Fibroblast of skin of scalp (primary cell): ENCODE results near the gene WNT4. TPM values are rescaled to one million over a fixed set of nuclear protein-coding genes. Genes with fewer than 3 reads are reported as not detected.
A peak's percentile ranks its signal among the peaks of the same experiment; 100 is the strongest.

Experiments used
- DNase-seq: peaks from one replicate; pipeline ENCODE4 v3.0.0-alpha.2; 2013
- polyA plus RNA-seq, 2 experiments: library from polyadenylated mRNA; unstranded; fragments of 120-200 nt; gene quantifications; one replicate each; pipeline ENCODE4 v1.2.1, GENCODE V29; 2013; ENCODE audit not compliant: insufficient read length in 2 of 2

The WNT4 gene
- 1.4 TPM for polyA plus RNA-seq (2013, experiment 1 of 2; ENCODE audit: insufficient read length)
- polyA plus RNA-seq (2013, experiment 2 of 2; ENCODE audit: insufficient read length): 1.5 TPM

DNA sequence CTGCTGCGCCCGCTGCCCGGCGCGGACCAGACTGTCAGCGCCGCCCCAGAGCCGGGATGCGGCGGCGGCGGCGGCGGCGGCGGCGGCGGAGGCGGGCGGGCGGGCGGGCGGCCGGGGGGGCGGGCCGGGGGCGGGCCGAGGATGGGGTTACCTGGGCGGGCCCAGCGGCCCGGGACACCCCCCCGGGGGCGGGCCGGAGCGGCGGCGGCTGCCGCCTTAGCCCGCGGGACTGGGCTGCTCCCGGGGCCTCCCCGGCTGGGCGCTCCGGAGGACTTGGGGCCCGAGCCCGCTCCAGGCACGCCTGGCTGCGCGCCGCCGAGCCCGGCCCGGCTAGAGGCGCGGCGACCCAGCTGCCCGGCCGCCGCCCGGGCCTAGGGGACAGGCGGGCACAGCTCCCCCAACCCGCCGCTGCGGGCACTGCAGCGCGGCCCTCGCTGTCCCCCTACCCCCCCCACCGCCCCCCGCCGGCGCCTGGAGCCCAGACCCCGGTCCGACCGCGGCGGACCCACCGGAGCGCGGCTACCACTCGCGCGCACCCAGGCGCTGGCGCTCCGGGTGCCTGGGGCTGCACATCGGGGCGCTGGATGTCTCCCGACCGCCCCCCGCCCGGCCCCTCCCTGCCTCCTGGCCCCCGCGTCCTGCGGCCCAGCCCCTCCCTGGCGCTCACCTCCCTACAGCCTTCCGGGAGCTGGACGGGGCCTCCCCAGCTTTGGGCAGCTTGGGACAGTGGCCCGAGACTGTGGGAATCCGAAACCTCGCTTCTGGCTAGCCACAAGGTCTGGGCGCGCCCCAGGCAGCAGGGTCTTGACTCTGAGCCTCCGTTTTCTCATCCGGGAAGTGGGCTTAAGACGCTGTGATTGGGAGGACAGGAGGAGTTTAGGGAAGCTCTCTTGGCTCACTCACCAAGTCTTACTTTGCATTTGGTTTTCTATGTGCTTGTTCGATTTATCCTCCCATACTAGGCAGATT is at the start of gene WNT4:
TSS of gene WNT4 (minus strand) at position 33 of the 969 bp plus-strand sequence. CDS start 175 bp downstream, outside the sequence.
- peak; percentile 41 for DNase-seq

DNA sequence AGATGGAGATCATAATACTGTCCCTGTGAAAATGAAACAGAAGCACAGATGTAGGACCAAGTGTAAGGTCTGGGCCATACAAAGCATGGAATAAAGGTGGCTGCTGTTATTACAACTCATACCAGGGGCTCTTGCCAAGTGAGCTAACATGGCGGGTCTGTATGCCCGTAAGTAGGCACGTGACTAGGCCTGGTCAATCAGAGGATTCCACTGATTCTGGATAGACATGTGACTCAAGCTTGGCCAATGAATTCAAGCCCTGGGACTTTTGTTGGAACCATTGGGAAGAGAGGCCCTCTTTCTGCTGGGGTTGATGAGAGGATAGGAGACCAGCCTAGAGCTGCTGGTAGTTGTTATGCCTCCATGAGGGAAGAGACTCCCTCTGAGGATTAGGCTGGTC is 47.8 kb upstream of the WNT4 start:
- no peak for DNase-seq

DNA sequence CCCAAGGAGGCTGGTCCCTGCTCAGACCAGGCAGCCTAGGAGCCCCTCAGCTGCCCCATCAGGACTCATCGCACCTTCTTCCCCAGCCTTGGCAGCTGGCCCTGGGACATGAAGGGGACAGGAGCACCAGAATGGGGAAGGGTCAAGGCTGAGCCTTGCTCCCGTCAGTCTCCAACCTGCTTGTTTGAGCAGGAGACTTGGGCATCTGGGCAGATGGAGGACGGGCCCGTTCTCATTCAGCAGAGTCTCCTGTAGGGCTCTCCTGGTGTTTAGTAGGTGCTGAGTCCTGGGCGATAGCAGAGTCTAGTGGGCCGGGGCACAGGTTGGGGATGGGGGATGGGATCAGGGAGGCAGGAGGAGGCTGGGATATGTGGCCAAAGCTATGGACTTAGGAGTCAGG is 47.4 kb upstream of the WNT4 start:
- no peak for DNase-seq

DNA sequence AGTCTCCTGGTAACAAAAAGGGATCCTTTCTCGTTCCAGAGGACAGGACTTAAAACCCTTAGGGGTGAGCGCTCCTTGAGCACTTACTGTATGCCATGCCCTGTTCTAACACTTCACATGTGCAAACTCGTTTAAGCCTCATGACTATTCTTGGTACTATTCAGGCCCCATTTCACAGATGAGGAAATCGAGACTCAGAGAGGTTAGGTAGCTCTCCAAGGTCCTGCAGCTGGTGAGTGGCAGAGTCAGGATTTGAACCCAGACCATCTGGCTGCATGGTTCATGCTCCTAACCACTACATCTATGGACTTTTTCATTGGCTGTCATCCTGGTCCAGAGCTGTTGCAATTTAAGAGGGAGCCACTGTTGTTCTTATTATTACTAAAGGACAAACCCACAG is 46.7 kb upstream of the WNT4 start:
- no peak for DNase-seq

DNA sequence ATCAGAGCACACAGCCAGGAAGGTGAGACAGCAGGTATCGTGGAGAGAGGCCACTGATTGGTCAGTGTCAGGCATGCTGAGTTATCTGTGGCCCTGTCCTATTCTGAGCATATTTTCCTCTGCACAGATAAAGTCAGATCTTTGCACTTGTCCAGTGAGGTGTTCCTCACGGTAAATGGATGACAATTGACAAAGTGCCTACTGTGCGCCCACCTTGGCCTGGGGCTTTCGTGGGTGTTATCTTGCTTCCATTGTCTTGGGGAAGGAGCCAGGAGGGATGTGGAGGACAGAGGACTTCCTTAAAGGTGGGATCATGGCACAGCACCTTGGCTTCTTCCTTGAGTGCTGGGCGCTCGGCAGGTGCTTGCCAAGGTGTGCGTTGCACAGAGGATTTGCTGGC is 46.0 kb upstream of the WNT4 start:
- DNase-seq: no peak

DNA sequence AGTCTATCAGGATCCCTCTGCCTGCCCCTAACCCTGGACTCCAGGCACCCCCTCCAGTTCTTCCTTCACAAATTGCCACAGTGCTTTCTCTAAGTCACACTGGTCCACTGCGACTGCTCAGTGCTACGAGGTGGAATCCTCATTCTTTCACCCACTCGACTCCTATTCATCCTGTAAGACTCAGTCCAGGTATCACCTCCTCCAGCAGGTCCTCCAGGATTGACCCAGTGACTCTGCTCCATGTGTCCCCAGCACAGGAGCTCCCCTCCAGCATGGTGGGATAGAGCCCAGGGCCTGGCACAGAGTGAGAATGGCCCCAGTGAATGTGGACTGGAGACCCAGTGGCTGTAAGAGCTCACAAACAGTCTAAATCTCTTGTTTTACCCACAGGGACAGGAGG is 45.5 kb upstream of the WNT4 start:
- DNase-seq: no peak

DNA sequence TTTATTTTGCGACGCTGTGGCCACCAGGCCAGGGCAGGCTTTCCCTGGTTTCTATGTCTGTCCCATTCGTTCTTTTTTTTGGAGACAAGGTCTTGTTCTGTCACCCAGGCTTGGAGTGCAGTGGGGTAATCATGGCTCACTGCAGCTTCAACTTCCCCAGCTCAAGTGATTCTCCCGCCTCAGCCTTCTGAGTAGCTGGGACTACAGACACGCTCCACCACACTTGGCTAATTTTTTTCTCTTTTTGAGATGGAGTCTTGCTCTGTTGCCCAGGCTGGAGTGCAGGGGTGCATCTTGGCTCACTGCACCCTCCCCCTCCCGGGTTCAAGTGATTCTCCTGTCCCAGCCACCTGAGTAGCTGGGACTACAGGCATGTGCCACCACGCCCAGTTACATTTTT is 43.4 kb upstream of the WNT4 start:
- no peak for DNase-seq

DNA sequence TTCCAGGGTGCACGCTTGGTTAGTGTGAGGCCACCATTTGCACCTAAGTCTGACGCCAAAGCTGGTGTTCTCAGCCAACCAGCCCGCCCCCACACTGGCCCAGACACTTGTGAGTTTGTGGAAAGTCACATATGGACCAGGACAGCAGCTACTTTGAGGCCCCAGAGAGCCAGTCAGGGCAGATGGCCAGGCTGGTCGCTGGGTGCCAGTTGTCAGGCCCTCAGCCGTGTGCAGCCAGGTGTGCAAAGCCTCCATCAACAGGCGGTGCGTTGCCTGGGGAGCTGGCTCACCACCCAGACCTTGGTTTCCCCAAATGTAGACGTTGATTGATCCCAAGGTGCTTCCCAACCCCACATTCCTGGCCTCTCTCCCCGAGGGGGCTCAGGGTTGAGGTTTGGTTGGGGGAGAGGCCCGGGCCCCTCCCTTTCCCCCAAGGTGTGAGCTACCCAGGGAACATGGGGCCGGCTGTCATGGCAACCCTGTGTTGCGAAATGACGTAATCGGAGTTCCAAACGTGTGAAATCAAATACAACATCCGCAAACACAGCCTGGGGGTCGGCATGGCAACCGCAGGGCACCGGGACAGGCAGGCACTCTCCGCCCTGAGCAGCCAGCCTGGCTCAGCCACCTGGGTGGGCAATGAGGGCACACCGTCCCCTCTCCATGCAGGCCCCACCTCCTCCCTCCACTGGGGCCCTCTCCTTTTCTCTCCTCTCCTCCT is 42.2 kb upstream of the WNT4 start:
- no peak for DNase-seq

DNA sequence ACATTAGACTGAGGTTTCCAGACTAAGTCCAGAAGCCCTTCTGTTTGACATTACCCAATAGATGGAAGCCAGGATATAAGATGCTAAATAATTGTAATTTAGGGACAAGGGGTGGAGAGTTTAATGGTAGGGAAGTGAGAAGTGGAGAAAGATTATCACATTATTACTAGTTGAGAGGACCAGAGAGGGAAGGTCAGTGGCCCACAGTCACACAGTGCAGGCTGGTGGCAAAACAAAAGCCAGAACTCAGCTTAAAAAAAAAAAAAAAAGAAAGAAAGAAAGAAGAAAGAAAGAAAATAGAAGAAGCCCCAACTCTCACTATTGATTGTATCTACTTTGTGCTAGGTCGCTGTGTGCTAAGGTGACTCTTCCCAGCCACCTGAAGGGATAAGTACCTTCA is 41.6 kb upstream of the WNT4 start:
- DNase-seq: no peak

DNA sequence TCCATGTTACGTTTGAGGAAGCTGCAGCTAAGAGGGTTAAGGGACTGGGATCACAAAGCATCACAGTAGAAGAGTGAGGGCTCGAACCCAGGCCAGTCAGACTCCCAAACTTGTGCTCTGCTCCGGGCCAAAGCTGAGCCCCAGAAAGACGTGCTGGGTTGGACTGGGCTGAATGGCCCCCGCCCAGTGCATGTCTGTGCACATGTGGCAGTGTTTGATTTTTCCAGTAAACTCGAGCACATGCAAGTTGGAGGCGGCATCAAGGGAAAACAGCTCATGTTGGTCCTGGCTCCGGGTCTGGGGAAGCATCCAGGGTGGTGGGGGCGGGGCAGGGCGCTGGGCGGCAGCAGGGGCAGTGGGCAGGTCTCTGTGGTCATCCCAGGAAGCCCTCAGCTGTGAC is 39.8 kb upstream of the WNT4 start:
- no peak for DNase-seq

DNA sequence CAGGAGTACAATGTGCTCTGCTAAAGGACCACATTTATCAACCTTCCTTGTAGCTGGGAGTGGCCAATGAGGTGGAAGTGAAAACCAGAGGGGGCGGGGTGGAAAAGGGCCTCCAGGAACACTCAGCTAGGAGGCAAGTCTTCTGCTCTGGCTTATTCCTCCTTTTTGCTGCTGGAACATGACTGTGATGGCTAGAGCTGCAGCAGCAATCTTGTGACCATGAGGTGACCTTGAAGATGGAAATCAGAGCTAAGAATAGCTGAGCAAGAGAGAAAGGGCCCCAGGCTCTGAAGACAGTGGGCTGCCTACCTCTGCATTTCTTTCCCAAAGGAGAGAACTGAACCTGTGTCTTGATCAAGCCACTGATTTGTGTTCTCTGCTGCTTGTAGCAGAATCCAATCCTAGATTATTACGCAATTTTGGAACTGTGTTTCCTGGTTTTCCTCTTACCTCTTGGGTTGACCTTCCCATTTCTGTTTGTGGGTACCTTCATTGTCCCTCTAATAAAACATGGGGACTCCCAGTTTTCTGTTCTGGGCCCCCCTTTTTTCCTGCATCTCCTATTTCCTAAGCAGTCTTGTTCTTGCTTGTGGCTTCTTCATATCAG is 36.4 kb upstream of the WNT4 start:
- DNase-seq: no peak

DNA sequence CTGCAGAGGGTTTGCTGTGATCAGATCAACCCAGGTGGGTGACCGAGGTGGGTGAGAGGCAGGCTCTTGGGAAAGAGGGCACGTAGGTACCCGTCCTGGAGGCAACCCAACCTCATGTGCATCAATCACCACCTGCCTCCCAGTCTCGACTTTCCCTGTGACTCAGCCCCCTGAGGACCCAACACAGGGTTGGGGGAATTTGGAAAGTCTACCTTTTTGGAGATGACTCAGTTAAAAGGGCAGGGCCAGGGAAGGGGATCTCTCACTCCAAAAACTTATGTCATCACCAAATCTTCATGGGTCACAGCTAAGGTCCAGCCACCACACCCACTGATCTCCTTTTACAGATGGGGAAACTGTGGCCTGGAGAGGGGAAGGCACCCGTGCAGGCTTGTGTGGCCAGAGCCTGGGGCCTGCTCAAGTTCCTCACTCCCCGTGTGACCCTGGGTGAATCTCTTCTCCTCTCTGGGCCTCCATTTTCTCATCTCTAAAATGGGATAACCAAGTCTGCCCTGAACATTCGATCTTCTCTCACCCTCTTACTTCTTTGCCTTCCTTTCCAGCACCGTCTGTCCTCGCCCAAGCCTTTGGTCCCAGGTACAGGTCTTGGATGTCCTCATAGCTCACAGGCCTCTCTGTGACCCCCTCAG is 34.6 kb upstream of the WNT4 start:
- no peak for DNase-seq

DNA sequence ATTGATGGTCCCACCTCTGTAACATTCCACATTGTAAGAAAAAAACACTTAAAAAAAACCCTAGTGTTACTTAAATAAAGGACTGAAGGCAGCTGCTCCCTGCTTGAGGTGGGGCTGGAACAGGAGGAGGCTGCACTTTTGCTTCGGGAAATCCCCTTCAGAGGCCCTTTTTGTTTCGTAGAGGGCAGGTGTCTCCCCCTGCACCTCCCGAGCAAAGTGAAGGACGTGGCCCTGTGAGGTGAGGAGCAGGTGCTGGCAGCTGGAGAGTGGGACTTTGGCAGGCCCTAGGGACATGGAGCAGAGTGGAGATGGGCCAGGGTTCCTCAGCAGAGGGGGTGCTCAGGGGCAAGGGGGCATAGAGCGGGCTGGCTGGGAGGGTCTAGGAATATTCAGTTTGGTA is 33.4 kb upstream of the WNT4 start:
- DNase-seq: no peak

DNA sequence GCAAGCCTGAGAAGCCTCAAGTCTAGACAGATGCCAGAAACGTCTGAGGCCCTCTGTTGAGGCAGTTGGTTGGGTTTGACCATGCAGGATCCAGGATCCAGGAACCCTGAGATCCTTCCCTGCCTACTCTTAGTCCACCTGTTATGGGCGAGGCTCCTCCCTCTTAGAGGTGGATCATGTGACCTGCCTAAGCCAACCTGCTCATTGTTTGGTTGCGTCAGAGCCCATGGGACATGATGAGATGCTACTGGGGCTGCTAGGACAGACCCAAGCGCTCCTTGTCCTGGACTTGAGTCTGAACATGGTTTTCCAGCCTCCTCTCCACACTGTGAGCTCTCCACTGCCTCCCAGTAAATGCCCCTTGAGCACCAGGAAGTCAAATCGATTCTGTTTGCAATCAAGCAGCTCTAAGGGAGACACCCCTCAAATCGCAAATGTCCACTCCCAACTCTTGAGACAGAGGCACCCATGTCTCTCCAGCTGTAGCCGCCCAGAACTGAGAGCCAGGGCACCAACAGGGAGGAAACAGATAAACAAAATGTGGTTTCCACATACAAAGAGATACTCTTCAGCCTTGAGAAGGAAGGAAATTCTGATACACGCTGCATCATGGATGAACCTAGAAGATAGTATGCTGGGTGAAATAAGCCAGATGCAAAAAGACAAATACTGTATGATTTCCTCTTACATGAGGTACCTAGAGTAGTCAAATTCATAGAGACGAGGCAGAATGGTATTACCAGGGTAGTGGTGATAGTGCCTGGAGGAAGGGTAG is 31.7 kb upstream of the WNT4 start:
- DNase-seq: no peak

DNA sequence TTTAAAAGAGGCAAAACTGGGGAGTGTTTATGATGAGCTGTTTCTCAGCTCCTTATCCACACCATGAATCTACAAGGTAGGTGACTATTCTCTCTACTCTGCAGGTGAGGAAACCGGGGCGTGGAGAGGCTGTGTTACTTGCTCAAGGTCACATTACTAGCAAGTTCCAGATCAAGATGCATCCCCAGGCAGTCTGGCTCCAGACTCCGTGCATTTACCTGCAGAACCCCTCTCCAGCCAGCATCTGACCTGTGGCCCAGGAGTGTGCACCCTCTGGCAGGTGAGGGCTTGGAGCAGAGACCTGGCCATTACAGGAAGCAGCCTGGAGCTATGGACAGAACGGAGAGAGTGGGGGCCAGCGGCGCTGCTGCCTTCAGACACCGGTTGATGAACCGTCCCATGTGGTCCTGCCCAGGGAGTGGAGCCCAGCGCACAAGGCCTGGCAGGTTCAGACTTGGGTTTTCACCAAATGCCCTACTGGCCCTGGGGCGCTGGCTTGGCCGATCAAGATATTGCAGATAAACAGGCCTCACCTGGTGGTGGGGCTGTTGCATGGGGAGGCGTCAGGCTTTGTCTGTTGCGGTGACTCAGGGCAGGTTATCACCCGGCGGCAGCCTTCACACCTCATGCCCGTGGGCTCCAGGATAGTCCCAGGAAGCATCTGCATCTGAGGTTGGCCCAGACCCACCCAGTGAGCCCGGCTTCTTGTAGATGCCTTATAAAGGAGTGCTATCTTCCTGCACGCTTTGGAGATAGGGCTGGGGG is 29.2 kb upstream of the WNT4 start:
- no peak for DNase-seq

DNA sequence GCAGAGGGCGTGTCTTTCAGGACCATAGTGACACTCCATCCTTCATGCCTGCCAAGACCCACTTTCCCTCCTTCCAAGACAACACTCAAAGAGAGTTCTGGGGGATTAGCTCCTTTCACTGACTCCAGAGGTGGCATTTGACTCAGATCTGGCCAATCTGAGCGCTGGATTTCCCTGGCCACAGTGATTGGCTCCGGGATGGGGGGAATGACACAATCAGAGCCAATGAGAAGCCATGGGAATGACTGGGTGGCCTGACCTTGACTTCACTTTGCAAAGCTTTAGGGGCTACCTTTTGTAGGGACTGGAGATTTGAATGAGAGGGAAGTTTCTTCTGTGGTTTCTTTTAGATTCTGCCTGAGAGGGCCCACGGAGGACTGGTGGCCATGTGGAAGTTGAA is 26.9 kb upstream of the WNT4 start:
- DNase-seq: no peak

DNA sequence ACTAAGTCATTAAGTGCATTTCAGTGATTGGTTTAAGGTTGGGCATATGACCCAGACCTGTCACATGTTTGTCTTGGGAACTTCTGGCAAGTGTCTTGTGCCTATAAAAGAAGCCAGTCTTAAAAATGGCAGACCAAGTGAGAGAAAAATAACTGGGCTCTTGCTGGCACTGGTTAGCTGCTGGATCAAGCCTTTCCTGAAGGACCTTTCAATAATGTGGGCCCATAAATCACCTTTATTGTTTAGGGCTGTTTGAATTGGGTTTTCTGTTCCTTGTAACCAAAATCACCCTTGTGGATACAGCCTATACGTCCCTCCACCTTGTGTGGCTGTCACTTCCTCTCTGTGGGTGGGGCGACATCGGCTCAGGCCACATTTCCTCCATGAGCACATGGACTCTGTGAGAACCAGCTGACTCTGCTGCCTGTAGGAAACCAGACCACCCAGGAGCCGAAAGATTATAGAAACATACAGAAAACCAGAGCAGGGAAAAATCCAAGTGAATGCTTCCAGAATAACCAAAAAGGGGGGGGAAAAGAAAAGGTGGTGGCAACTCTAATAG is 25.6 kb upstream of the WNT4 start:
- DNase-seq: no peak

DNA sequence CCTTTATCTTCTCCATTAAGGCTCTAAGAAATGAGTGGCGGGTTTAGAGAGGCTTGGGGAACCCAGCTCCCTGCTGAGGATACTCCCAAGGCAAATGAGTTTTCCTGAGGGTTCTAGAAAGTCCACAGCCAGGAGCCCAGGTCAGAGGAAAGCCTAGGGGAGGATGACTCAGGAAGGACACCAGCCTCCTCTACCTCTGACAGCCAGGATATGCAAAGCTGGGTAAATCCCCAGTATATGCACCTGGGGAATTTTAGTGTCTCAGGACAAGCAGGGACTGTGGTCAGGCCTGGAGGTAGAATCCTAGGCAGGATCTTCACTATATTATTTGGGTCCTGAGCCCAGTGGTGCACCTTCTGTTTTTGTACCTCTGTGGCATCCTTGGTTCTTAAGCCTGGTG is 23.5 kb upstream of the WNT4 start:
- DNase-seq: no peak

DNA sequence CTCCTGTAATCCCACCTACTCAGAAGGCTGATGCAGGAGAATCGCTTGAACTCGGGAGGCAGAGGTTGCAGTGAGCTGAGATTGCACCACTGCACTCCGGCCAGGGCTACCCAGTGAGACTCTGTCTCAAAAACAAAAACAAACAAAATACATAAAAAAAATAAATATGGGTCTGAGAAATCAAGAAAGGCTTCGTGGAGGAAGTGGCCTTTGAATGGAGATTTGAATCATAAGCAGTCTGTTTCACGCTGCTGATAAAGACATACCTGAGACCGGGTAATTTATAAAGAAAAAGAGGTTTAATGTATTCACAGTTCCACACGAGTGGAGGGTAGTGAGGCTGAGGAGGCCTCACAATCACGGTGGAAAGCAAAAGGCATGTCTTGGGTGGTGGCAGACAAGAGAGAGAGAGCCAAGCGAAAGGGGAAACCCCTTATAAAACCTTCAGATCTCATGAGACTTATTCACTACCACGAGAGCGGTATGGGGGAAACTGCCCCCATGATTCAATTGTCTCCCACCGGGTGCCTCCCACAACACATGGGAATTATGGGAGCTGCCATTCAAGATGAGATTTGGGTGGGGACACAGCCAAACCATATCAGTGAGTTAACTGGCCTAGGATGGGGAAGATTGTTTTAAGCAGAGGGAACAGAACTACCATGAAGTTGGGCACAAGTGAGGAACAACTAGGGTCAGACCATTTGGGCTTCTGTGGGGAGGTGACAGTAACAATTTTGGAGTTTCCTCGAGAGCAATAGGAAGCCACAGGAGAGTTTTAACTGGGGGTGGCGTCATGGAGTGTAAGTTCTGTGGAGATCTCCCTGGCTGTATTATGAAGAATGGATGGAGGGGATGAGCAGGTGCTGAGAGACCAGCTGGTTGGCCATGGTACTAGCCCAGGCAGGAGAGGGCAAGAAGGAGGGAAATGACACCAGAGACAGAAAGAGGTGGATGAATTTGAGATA is 22.2 kb upstream of the WNT4 start:
- no peak for DNase-seq

DNA sequence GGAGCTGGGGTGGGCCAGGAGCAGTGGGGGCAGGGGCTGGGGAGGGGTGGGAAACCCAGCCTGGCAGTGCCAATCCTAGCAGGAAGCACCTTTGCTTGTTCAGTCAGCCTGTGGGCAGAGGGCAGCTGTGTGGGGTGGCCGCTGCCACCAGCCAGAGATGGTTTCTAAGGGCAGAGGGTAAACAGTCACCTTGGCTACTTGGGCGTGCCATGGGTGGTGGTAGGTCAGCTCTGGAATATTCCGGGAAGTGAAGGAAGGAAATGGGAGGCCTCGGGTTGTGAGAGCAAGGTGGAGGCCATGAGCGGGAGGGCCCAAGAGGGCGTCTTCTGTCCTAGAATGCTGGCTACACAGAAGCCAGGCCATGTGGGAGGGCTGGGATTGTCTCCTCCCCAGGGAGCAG is 20.7 kb upstream of the WNT4 start:
- DNase-seq: no peak
